HG02642 (cell line): ENCODE measurements around the gene VGF.
"Not testable (repeated sequence)": the region's sequence is repeated elsewhere in the genome, so short reads cannot be mapped to it uniquely, and the experiment has no call there.

Experiments
- ATAC-seq: cut with Tn5 transposase; IDR thresholded peaks from one replicate; pipeline ENCODE4 v1.9.1; 2021; ENCODE audit warnings: mild to moderate bottlenecking; ENCODE audit not compliant: unreplicated experiment, poor library complexity

VGF gene

GRCh38 chr7:101165075-101165957, at the start of gene VGF:
VGF (minus strand) TSS chr7:101165569; CDS start chr7:101164843, 726 bp downstream.
- ATAC-seq: peak; percentile 72

- ATAC-seq: no peak
Observed at GRCh38 chr7:101212014-101212413, 46.6 kb upstream of the VGF start.

GRCh38 chr7:101211501-101211900, 46.1 kb upstream of the VGF start:
- ATAC-seq: no peak

- no peak for ATAC-seq
Observed at GRCh38 chr7:101210143-101210542, 44.8 kb upstream of the VGF start.

- ATAC-seq: no peak
Observed at GRCh38 chr7:101208794-101209193, 43.4 kb upstream of the VGF start.

GRCh38 chr7:101207459-101207858, 42.1 kb upstream of the VGF start:
- ATAC-seq: no peak

GRCh38 chr7:101206665-101207042, 41.3 kb upstream of the VGF start:
- no peak for ATAC-seq

GRCh38 chr7:101205901-101206664, 40.7 kb upstream of the VGF start:
- no peak for ATAC-seq

- ATAC-seq: not testable (repeated sequence)
Observed at GRCh38 chr7:101203740-101204738, 38.7 kb upstream of the VGF start.

GRCh38 chr7:101202603-101202918, 37.2 kb upstream of the VGF start:
- ATAC-seq: no peak

GRCh38 chr7:101201695-101202602, 36.6 kb upstream of the VGF start:
- no peak for ATAC-seq

- no peak for ATAC-seq
Observed at GRCh38 chr7:101200862-101201599, 35.7 kb upstream of the VGF start, which contains the start of gene MOGAT3. MOGAT3 (minus strand) TSS chr7:101201036; CDS start chr7:101200854, 182 bp downstream.

- ATAC-seq: no peak
Observed at GRCh38 chr7:101200504-101200861, 35.1 kb upstream of the VGF start.

GRCh38 chr7:101199522-101199921, 34.2 kb upstream of the VGF start:
- ATAC-seq: not testable (repeated sequence)

- ATAC-seq: no peak
Observed at GRCh38 chr7:101198476-101198875, 33.1 kb upstream of the VGF start.

- ATAC-seq: no peak
Observed at GRCh38 chr7:101197991-101198390, 32.6 kb upstream of the VGF start.

- ATAC-seq: no peak
Observed at GRCh38 chr7:101195884-101196283, 30.5 kb upstream of the VGF start.

GRCh38 chr7:101189109-101189508, 23.7 kb upstream of the VGF start:
- no peak for ATAC-seq
